ENCODE data around the gene CCDC32. TPM values are rescaled to one million over a fixed set of nuclear protein-coding genes. Genes with fewer than 3 reads are reported as not detected.

Gene CCDC32
- total RNA-seq, 1 experiment from 2014 or later, result 12.8 TPM

DNA sequence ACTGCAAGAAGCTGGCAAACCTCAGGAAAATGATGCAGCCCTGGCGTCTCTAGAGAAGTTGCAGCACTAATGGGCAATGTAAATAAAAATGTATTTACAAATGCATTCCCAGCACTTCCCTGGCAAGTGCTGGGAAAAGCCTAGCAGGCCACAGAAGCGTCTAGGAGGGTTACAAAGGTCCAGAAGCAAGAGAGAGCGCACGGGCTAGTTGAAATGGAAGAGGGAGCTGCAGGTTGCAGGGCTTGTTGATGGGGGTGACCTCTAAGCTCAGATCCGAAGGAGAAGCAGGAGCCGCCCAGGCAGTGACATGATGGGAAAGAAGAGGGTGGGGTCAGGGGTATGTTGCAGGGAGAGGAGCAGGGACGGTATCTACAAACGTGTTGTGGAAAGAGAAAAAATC, 26.5 kb upstream of the CCDC32 start (continued):
- no peak for TF ChIP-seq ZNF532 (CRISPR knock-in tag; IDR thresholded peaks at IDR 0.05; ENCODE audit: borderline replicate concordance)

- POLR2A ChIA-PET, result no interaction called here
- H3K36me3 Mint-ChIP-seq, result no peaks in the 10 kb centered on the region
- H3K27ac Mint-ChIP-seq, result peak overlapping the region; percentile 10; the same call in 1 of the 2 replicates
- H3K4me3 Mint-ChIP-seq, result peak overlapping the region; percentile 43
- ATAC-seq (no peak), DNase-seq (ENCODE audit: low spot score) (no peak)
- H3K4me1 Mint-ChIP-seq, result peaks cover 25% of the 10 kb centered on the region
- TF ChIP-seq JAZF1 (CRISPR knock-in tag; IDR thresholded peaks at IDR 0.05), result no peak
- TF ChIP-seq ZNF121 (CRISPR knock-in tag; IDR thresholded peaks at IDR 0.05), result no peak
- no peak for TF ChIP-seq HMGXB4 (CRISPR knock-in tag; IDR thresholded peaks at IDR 0.05)
- TF ChIP-seq ZBTB43 (CRISPR knock-in tag; IDR thresholded peaks at IDR 0.05), result no peak
- TF ChIP-seq FOXP4 (CRISPR knock-in tag; IDR thresholded peaks at IDR 0.05), result no peak
- TF ChIP-seq, protein P1, sequence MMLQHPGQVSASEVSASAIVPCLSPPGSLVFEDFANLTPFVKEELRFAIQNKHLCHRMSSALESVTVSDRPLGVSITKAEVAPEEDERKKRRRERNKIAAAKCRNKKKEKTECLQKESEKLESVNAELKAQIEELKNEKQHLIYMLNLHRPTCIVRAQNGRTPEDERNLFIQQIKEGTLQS (CRISPR knock-in tag; conservative IDR thresholded peaks at IDR 0.05), result no peak
- no peak for TF ChIP-seq ATF1 (CRISPR knock-in tag; IDR thresholded peaks at IDR 0.05)
- TF ChIP-seq ZNF138 (CRISPR knock-in tag; conservative IDR thresholded peaks at IDR 0.05), result no peak
- no peak for TF ChIP-seq KAT7 (CRISPR knock-in tag; IDR thresholded peaks at IDR 0.05; ENCODE audit: borderline replicate concordance)
- TF ChIP-seq GTF2I (CRISPR knock-in tag; conservative IDR thresholded peaks at IDR 0.05), result no peak
- no peaks in the 10 kb centered on the region; the same call in 1 of the 2 replicates for H3K27me3 Mint-ChIP-seq (ENCODE audit: low read depth)
- CTCF ChIA-PET, result interaction anchor here (0.5 to 4.4 kb wide), 9 partner anchors 9 to 89 kb away, joined by 3 to 32 read pairs (median 5); partner anchors contain the start of genes CCDC32 and RPUSD2
- H3K9me3 Mint-ChIP-seq, result no peaks in the 10 kb centered on the region
Measured at GRCh38 chr15:40590667-40591050, 25.8 kb upstream of the CCDC32 start.

DNA sequence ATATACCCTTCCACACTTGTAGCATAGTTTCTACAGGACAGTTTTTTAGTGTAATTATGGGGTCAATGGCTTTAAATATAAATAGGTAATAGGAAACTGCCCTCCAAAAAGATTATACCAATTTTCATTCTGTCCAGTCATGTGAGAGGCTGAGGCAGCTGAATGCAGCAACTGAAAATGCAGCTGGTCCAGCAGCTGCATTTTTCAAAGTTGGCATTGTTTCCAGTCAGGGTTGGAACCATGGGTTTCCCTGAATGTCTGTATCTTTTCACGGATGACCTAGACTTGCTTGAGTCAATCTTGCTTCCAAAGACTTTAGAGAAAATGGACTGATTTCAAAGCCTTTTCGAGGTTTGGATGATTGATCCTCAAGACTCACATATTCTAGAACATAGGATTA, 19.3 kb upstream of the CCDC32 start:
- Mint-ChIP-seq H3K4me1 (0 out of 2 replicates have a peak, but pooled peaks cover 5% of the 10 kb centered on the region), H3K27ac (no peak overlapping the region), H3K9me3 (peaks cover 9% of the 10 kb centered on the region), H3K27me3 (ENCODE audit: low read depth) (0 out of 2 replicates have a peak, but pooled peaks cover 3% of the 10 kb centered on the region), H3K4me3 (no peak overlapping the region), H3K36me3 (no peaks in the 10 kb centered on the region)
- ATAC-seq, result no peak
- CTCF ChIA-PET, result interaction anchor here (0.8 to 1.0 kb wide), 3 partner anchors 19 to 163 kb away, joined by 3 to 4 read pairs (median 3); partner anchors contain the start of gene CCDC32
- DNase-seq (ENCODE audit: low spot score), result no peak
- POLR2A ChIA-PET, result interaction anchor here (1.1 kb wide), 1 partner anchor 14 kb away, joined by 3 read pairs; no protein-coding TSS in a partner anchor
- TF ChIP-seq ATF2 (CRISPR knock-in tag; IDR thresholded peaks at IDR 0.05; ENCODE audit: borderline replicate concordance, low read depth) (no peak), ELF4 (CRISPR knock-in tag; IDR thresholded peaks at IDR 0.05; ENCODE audit: low read depth) (no peak), ESRRA (CRISPR knock-in tag; IDR thresholded peaks at IDR 0.05; ENCODE audit: borderline replicate concordance) (no peak), PREB (CRISPR knock-in tag; IDR thresholded peaks at IDR 0.05; ENCODE audit: borderline replicate concordance) (no peak), ZNF423 (CRISPR knock-in tag; IDR thresholded peaks at IDR 0.05) (no peak)
- TF ChIP-seq, protein P2, sequence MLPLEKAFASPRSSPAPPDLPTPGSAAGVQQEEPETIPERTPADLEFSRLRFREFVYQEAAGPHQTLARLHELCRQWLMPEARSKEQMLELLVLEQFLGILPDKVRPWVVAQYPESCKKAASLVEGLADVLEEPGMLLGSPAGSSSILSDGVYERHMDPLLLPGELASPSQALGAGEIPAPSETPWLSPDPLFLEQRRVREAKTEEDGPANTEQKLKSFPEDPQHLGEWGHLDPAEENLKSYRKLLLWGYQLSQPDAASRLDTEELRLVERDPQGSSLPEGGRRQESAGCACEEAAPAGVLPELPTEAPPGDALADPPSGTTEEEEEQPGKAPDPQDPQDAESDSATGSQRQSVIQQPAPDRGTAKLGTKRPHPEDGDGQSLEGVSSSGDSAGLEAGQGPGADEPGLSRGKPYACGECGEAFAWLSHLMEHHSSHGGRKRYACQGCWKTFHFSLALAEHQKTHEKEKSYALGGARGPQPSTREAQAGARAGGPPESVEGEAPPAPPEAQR (CRISPR knock-in tag; IDR thresholded peaks at IDR 0.05), result no peak
- TF ChIP-seq, protein P3, sequence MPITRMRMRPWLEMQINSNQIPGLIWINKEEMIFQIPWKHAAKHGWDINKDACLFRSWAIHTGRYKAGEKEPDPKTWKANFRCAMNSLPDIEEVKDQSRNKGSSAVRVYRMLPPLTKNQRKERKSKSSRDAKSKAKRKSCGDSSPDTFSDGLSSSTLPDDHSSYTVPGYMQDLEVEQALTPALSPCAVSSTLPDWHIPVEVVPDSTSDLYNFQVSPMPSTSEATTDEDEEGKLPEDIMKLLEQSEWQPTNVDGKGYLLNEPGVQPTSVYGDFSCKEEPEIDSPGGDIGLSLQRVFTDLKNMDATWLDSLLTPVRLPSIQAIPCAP (CRISPR knock-in tag; IDR thresholded peaks at IDR 0.05), result no peak
